Measurements from ENCODE around the gene ZNF446.
A peak's percentile ranks its signal among the peaks of the same experiment; 100 is the strongest.

Gene ZNF446

GRCh38 chr19:58516246-58516836 lies 40.2 kb downstream of the ZNF446 start:
- peak overlapping the region; percentile 98 for H3K4me2 ChIP-seq (ENCODE audit: insufficient read depth, low read length)
- DNase-seq (no peak), ATAC-seq (ENCODE audit: insufficient read depth, low read depth) (no peak)
- TF ChIP-seq EZH2 (IDR thresholded peaks at IDR 0.05; ENCODE audit: borderline replicate concordance, low read depth, low read length, severe bottlenecking) (no peak), CTCF (IDR thresholded peaks at IDR 0.05; ENCODE audit: borderline replicate concordance, extremely low read depth, low read length, poor library complexity, severe bottlenecking) (no peak)
- peak overlapping the region; percentile 79; the same call in 1 of the 2 replicates for H3K9ac ChIP-seq (ENCODE audit: low read depth, low read length)
- H2AFZ ChIP-seq (ENCODE audit: low read depth, low read length) = no peak overlapping the region
- H3K9me3 ChIP-seq (ENCODE audit: insufficient read depth, low read length, severe bottlenecking) = no peaks in the 10 kb centered on the region
- peaks cover 63% of the 10 kb centered on the region for H3K4me1 ChIP-seq (ENCODE audit: insufficient read depth, low read length)
- peaks cover 21% of the 10 kb centered on the region for H4K20me1 ChIP-seq (ENCODE audit: insufficient read depth, low read length)
- no peak overlapping the region for H3K4me3 ChIP-seq (ENCODE audit: low read depth in 1 of 2, low read length in 2 of 2)
- H3K79me2 ChIP-seq (ENCODE audit: insufficient read depth, low read length) = peaks cover 60% of the 10 kb centered on the region
- no peak overlapping the region for H3K27ac ChIP-seq (ENCODE audit: low read length)
- peaks cover 29% of the 10 kb centered on the region for H3K36me3 ChIP-seq (ENCODE audit: insufficient read depth, low read length)
- no peaks in the 10 kb centered on the region for H3K27me3 ChIP-seq (ENCODE audit: insufficient read depth, low read length, poor library complexity)

- peaks cover 29% of the 10 kb centered on the region for H3K36me3 ChIP-seq (ENCODE audit: insufficient read depth, low read length)
- 0 out of 4 replicates have a peak overlapping the region, but pooled peaks of 1 of the 2 experiments have one; percentile 15 for H3K4me3 ChIP-seq (ENCODE audit: low read depth in 1 of 2, low read length in 2 of 2)
- H3K9ac ChIP-seq (ENCODE audit: low read depth, low read length) = peak overlapping the region; percentile 98; the same call in 1 of the 2 replicates
- H3K4me2 ChIP-seq (ENCODE audit: insufficient read depth, low read length) = peak overlapping the region; percentile 90
- H3K79me2 ChIP-seq (ENCODE audit: insufficient read depth, low read length) = peaks cover 60% of the 10 kb centered on the region
- H3K4me1 ChIP-seq (ENCODE audit: insufficient read depth, low read length) = peaks cover 63% of the 10 kb centered on the region
- no peaks in the 10 kb centered on the region for H3K27me3 ChIP-seq (ENCODE audit: insufficient read depth, low read length, poor library complexity)
- TF ChIP-seq CTCF (IDR thresholded peaks at IDR 0.05; ENCODE audit: borderline replicate concordance, extremely low read depth, low read length, poor library complexity, severe bottlenecking) = peak; percentile 48
- no peak for TF ChIP-seq EZH2 (IDR thresholded peaks at IDR 0.05; ENCODE audit: borderline replicate concordance, low read depth, low read length, severe bottlenecking)
- ATAC-seq (ENCODE audit: insufficient read depth, low read depth) (no peak), DNase-seq (no peak)
- peak overlapping the region; percentile 15 for H3K27ac ChIP-seq (ENCODE audit: low read length)
- no peaks in the 10 kb centered on the region for H3K9me3 ChIP-seq (ENCODE audit: insufficient read depth, low read length, severe bottlenecking)
- no peak overlapping the region for H2AFZ ChIP-seq (ENCODE audit: low read depth, low read length)
- peaks cover 21% of the 10 kb centered on the region for H4K20me1 ChIP-seq (ENCODE audit: insufficient read depth, low read length)
Observed at GRCh38 chr19:58516964-58517833, 41.0 kb downstream of the ZNF446 start.

- peak overlapping the region; percentile 82 to 92 for H3K4me3 ChIP-seq (ENCODE audit: low read depth in 1 of 2, low read length in 2 of 2)
- peaks cover 60% of the 10 kb centered on the region for H3K79me2 ChIP-seq (ENCODE audit: insufficient read depth, low read length)
- H3K4me2 ChIP-seq (ENCODE audit: insufficient read depth, low read length) = peak overlapping the region; percentile 90
- peak overlapping the region; percentile 88; the same call in 1 of the 2 replicates for H2AFZ ChIP-seq (ENCODE audit: low read depth, low read length)
- H3K36me3 ChIP-seq (ENCODE audit: insufficient read depth, low read length) = peaks cover 29% of the 10 kb centered on the region
- TF ChIP-seq CTCF (IDR thresholded peaks at IDR 0.05; ENCODE audit: borderline replicate concordance, extremely low read depth, low read length, poor library complexity, severe bottlenecking) = no peak
- no peak for TF ChIP-seq EZH2 (IDR thresholded peaks at IDR 0.05; ENCODE audit: borderline replicate concordance, low read depth, low read length, severe bottlenecking)
- no peaks in the 10 kb centered on the region for H3K9me3 ChIP-seq (ENCODE audit: insufficient read depth, low read length, severe bottlenecking)
- peaks cover 21% of the 10 kb centered on the region for H4K20me1 ChIP-seq (ENCODE audit: insufficient read depth, low read length)
- DNase-seq (peak; percentile 36), ATAC-seq (ENCODE audit: insufficient read depth, low read depth) (no peak)
- peaks cover 59% of the 10 kb centered on the region for H3K4me1 ChIP-seq (ENCODE audit: insufficient read depth, low read length)
- H3K9ac ChIP-seq (ENCODE audit: low read depth, low read length) = peak overlapping the region; percentile 98
- no peaks in the 10 kb centered on the region for H3K27me3 ChIP-seq (ENCODE audit: insufficient read depth, low read length, poor library complexity)
- peak overlapping the region; percentile 94 for H3K27ac ChIP-seq (ENCODE audit: low read length)
Observed at GRCh38 chr19:58518256-58519086, 42.3 kb downstream of the ZNF446 start.

All from DND-41 (cell line).